Measurements from ENCODE around the gene CCDC92. TPM values are rescaled to one million over a fixed set of nuclear protein-coding genes. Genes with fewer than 3 reads are reported as not detected.
A peak's percentile ranks its signal among the peaks of the same experiment; 100 is the strongest.

CCDC92 gene
- total RNA-seq, 1 experiment from 2014 or later = 0.63 TPM

DNA sequence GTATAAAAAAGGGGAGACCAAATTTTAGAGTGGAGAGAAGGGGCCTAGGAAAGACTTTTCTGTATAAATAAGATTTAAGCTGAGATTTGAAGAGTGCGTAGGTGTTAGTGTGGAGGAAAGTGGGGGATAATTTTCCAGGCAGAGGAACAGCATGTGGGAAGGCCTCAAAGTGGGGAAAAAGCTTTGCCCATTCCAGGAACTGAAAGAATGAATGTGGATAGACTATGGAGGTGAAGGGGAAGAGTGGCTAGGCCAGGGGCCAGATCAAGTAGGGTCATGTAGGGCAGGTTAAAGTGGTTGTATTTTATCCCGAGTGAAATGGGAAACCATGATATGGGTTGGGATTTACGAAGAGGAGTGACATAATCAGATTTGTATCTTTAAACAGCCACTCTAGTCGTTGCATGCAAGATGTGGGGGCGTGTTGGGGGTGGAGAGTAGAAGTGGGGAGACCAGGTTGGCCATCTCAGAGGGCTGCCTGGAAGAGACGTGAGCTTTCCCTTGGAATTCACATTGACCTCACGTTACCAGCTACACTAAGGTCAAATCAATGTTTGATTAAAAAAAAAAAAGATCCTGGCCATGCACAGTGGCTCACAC lies 3.7 kb upstream of the CCDC92 start:
- no peak for DNase-seq (ENCODE audit: low read depth)

DNA sequence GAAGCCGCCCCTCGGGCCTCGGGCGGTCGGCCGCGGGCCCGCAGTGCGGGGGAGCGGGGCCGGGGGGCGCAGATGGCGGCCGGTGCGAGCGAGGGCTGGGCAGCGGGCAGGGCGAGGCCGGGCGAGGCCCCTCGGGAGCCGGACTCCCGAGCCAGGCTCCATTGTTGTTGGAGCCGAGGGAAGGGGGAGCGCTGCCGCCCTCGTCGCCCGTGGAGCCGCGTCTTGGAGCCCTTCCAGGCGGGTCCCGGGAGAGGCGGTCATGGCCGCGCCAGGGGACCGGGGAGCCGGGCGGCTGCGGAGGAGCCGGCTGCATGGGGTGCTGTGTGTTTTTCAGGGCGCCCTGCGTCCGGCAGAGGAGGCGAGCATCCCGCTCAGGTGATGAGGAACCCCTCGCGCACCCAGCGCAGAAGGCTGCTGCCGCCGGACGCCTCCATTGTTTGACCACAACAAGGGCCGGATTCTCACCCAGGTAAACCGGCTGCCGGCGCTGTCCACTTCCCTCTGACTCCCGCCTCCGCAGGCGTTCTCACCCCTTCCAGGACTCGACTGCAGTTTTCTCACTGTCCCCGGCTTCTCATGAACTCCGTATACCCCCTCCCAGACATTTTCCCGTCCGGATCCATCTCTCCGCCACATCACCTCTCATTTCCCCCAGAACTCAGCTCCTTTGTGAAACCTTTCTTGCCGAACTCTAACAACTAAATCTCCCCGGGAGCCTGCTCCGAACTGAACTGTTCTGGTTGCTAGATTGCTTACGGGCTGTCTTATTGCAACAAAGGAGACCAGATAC lies 1.1 kb upstream of the CCDC92 start:
- DNase-seq (ENCODE audit: low read depth) = peak; percentile 18

DNA sequence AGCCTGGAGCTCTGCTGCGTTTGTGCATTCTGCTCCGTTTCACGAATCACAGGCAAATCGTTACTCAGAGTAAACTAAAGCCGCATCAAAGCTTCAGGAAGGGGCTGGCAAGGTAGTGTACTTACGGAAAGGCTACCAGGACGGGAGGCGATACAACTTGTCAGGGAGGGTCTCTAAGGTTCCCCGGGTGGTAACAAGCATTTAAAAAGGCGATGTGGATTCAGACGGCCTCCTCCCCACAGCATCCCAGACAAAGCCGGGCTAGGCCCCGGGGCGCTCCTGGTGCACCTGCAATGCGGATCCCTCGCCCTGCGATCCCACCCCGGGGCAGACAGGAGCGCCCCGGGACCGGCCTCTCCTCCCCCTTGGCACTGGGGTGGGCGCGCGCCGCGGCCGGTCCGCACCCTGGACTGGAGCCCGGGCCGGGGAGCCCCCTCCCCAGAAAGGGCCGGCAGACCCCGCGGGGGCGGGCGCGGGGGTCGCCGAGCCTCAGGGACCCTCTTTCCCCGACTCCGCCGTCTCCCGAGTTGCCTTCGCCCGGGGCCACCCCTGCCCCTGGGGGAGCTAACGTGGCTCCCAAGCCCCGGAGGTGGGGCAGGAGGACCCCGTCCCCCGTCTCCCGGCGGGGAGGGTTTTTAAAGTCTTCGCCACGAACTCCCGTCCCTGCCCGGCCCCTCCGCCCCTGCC lies 718 bp downstream of the CCDC92 start:
- peak; percentile 34 for DNase-seq (ENCODE audit: low read depth)

DNA sequence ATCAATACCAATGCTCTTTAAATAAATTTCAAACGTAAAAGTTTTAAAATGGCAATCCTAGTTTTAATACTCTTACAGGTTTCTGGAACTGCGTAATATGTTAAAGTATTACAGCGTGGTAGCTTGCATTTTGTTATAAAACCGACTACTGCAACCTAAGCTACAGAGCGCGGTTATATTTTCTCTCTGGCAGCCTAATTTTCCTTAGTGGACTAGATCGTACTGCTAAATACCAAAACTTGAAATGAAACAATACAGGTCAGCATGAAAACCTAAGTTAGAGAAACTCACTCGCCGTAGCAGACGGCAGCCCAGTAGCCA lies 1.2 kb downstream of the CCDC92 start:
- no peak for DNase-seq (ENCODE audit: low read depth)

DNA sequence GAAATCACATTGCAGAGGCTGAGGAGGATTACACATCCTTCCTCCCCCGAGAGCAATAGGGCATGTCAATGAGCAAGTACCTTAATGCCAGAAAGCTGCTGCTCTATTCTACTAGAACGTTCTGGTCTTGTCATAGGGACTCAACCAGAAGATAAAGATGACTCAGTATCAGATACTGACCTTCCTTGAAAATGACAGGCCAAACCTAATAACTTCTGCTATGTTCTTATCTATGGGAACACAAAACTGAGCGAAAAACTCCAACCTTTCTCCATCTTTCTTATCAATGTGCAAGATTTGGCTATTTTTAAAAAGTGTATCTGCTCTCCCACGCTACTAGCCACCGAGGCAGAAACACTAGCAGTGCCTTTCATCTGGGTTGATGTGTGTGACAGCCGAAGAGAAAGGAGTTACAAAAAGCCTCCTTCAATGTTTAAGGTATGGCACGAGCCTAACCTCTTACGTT lies 5.5 kb downstream of the CCDC92 start:
- no peak for DNase-seq (ENCODE audit: low read depth)

DNA sequence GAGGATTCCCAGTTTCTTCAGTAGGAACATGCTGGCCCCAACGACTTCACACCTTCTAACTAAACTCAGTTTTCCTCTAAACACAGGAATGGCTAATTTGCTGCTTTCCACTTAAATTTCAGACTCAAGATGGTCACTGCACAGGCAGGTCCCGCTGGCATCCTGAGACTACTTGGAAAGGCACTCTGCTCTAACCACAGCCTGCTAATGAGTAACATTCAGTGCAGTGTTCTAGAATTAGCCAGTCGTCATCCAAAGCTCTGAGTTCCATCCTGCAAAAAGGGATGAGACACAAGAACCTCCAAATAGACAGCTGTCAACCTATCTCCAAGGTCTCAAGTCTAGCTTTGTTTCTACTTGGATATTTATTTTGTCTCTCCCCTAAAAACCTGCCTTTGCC lies 6.0 kb downstream of the CCDC92 start:
- DNase-seq (ENCODE audit: low read depth) = peak; percentile 31

DNA sequence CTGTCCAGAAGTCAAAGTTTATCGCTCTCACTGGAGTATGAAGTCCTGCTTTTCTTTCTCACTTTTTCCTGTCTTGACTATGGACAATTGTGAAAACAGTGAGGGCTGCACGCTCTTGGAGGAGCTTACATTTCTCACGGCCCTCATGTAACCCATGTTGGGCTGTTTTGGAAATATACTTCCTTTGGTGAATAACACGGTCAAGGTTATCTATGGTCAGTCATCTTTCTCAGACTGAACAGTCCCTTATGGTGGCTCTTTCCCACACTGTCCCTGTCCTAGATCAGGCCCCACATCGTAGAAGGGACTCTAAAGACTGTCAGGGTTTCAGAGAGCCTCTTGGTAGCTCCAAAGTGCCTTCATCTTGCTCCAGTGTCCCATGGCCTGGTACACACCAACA lies 7.2 kb downstream of the CCDC92 start:
- no peak for DNase-seq (ENCODE audit: low read depth)

DNA sequence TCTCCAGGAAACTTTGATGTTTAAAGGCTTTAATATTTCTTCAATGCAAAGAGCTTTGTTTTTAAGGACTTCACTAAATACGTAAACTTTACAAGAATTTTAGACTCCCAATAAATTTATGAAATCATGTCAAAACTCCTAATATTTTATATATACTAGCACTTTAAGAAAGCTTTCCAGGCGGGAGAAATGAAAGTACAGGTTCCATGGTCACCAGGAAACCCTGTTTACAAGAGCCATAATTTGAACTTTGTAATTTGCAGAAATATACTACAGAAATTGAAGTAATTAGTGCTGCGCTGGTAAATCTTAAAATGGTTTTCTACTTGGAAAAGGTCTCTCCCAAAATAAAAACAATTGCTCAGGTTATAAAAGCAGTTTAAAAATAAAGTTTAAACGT lies 8.8 kb downstream of the CCDC92 start:
- no peak for DNase-seq (ENCODE audit: low read depth)

DNA sequence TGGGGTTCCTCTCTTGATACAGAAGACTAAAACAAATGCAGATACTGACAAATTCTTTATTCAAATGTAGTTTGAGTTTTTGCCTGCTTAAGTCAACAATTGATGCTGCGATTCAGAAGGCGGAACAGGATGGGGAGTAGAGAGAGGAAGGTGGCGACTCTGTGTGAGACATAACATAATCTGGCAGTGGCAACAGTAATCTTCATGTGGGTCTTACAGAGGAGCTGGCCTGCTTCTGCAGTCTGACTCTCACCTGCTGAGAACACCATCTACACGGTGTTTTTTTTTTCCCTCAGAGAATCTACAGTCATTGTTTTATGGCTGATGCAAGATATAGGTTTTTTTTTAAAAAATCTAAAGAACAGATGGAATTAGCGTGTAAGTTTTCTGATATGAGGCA lies 10.1 kb downstream of the CCDC92 start:
- DNase-seq (ENCODE audit: low read depth) = no peak

DNA sequence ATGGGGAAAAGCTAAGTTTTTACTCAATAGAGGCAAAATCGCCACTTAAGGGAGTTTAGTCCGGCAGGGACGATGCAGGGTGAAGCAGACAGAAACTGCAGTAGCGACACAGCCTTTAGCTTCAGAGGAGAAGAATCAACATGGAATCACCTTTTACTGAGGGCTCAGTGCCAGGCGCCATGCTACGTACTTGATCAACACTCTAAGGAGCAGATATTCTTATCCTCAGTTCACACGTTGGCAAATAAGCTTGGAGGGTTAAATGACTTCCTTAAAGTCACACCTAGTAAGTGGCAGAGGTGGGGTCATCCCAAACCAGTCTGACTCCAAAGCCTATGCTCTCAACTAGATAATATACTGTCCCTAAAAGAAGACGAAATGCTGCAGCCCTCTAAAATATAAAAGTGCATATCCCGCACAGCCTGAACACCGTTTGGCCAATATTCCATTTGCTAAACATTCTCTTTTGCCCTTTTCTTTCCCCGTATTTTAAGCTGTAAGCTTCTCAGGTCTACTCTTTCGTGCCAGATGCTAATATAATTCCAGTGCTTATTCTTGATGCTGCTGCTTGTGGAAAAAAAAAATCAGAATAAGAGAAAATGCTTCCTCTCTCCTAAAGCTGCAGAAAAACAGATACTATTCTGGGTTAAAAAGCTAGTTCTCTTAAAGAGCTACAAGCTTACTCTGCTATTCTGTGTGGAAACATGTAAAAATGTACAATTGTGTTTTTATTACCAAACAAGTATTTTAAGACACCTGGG lies 10.9 kb downstream of the CCDC92 start:
- DNase-seq (ENCODE audit: low read depth) = no peak

DNA sequence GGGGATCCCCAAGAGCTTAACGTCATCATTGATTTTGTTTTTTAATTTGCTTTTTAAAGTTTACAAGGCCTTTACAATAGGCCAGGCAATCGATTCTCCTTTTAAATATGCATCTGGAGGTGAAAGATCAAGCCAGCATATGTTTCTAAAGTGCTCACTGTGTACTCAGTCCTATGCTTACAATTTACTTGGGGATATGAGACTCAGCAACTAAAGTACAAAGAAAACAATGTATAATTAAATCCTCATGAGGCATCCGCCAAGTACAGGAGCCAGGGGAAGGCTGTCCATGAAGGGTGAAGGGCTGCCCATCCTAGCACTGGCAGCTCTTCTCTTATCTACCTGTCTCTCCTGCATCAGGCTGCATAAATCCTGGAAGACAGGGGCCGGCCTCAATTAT lies 11.8 kb downstream of the CCDC92 start:
- no peak for DNase-seq (ENCODE audit: low read depth)

DNA sequence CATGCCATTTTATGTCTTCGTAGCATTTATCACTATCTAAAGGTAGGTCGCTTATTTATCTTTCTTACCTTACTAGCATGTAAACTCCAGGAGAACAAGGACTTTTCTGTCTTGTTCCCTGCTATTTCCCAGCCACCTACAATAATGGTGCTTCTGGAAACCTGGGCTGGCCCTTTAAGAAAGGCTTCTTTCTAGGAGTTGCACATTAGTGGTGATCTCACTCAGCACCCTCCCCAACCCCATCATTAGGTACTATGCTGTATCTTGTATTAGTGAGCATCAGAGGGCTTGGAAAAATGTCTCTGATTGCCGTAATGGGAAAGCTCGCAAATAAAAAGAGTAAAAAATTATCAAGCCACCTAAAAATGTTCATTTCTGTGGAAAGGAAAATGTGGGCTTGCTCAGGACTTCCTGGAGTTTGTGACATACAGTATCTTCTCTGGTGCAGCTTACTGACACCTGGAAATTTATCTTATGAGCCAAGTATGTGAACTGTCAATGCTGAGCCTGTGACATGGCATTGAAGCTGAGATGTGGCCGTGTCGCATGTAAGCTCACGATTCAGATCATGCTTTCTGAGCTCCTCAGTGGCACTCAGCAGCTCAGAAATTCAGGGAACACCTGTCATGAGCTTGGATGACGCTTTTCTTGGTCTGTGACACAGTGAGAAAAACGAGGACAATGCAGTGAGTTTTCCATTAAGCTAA lies 12.4 kb downstream of the CCDC92 start:
- DNase-seq (ENCODE audit: low read depth) = no peak

DNA sequence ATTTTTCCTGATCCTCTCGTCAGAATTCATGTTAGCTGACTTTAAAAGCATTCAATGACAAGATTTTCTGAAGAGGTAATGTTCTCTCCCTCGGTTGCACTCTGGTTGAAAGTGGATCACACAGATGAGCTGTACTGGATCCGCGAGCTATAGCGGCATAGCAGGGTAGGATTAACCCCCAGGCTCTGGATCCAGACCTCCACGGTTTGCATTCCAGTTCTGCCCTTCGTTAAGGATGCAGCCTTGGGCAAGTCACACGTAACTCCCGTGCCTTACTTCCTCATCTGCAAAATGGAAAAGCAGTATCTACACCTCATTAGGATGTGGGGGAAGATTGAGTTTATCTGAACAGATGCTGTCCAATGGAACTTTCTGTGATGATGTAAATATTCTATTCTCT lies 13.8 kb downstream of the CCDC92 start:
- DNase-seq (ENCODE audit: low read depth) = no peak

DNA sequence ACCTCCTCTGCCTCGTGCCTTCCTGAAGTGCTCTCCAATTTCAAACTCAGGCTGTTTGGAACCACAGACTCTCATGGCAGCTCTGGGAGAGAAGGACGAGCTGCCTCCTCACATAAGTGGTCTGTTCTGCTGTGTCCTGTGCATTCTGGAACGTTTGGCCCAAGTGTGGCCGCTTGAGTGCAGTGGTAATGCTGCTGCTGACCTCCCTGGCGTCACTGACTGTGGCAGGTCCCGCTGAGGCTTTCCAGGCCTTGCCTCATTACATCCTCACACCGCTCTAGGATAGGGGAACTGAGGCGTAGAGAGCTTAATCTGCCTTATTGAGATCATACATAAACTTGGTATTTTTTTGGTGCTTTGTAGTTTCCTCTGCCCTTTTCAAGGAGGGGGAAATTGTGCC lies 14.2 kb downstream of the CCDC92 start:
- no peak for DNase-seq (ENCODE audit: low read depth)

DNA sequence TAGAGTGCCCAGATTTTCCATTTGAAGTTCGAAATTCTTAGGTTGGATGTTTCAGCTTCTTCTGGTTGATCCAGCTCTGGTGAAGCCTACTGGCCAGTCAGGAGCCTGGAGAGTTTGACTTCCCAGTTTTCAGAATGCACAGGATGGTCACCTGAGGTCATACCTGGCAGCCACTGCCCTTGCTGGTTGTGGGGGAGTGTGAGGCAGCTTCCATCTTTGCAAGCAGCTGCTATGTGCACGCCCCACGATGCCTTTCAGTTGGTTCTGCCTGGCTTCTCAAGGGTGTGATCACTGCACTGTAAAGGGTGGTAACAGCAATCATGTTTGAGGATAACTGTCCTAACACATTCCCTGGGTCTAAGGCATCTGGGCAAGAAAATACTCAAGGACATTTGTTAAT lies 15.4 kb downstream of the CCDC92 start:
- no peak for DNase-seq (ENCODE audit: low read depth)

DNA sequence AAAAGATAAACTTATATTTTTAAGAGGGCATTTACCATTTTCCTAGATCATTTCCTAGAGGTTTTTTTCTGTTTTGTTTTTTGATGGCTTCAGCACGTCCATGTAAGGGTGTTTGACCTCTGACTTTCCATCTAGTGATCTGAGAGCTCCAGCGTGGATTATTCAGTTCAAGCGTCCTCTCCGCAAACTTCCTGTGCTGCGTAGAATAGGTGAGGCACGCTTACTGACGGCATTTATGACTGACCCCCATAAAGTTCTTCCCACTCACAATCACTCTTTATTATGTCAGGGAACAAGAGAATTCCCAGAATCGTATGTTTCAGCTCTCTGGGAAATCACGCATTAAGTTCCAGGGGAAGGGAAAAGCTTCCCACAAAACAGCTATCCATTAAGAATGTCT lies 16.4 kb downstream of the CCDC92 start:
- DNase-seq (ENCODE audit: low read depth) = no peak

DNA sequence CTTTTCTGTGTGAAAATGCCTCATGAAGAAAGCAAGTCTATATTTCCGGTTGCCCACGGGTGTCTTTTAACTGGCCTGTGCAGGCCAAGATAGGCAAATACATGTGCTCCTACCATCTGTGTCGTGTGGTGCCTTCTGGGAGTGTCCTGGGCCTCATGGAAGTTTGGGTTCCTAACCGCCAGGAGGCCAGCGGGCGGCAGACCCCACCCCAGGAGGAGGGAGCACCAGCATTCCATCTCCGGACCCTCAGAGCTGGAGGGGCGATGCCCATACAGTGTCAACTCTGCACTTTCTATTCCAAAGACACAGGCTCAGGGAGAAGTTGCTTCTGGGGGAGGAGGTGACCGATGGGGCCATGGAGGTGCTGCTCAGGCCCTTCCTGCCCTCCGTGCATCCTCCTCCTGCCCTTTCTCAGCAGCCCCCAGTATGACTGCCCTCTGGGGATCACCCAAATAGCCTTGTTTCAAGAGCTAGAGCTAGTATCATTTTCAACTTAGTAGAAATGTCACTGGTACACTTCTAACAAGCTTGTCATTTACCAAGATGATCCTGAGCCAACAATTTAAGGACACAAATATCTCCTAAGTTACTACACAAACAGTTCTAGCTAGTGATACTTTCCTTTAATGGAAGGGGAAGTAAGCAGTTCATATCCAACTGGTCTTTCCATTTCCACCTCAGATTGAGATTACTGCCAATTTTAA lies 17.8 kb downstream of the CCDC92 start:
- no peak for DNase-seq (ENCODE audit: low read depth)

DNA sequence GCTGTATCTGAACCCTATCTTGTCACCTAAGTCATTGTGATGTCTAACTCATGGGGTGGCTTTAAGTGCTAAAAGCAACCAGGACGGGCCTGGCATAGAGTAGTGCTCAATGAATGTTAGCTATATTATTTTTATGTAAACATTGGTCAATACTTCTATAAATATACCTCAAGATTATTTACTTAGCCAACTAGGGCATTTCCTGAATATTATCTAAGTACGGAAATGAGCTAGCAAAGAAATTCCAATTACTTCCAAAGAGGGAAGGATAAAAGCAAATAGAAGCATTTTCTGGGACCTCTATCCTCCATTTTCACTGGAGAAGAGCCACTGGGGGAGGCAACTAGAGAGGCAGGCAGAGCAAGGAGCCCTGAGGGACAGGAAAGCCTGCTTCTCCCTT lies 20.6 kb downstream of the CCDC92 start:
- DNase-seq (ENCODE audit: low read depth) = no peak

DNA sequence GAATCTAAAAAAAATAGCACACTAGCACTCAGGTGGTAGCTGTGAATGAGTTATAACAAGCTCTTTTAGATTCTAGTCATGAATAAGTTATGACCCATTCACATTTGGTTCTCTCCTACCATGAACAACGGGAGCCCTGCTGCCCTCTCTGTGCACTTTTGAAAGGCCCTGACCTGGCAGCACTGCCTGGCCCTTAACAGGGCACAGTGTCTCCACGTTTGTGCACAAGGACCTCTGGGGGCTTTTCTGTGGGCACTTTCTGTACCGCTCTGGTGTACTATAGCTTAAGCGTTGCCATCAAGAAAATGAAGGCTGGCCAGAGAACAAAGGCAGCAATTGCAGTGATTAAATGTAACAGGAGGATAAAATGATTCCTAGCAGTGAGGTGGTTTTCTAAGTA lies 21.2 kb downstream of the CCDC92 start:
- DNase-seq (ENCODE audit: low read depth) = no peak

DNA sequence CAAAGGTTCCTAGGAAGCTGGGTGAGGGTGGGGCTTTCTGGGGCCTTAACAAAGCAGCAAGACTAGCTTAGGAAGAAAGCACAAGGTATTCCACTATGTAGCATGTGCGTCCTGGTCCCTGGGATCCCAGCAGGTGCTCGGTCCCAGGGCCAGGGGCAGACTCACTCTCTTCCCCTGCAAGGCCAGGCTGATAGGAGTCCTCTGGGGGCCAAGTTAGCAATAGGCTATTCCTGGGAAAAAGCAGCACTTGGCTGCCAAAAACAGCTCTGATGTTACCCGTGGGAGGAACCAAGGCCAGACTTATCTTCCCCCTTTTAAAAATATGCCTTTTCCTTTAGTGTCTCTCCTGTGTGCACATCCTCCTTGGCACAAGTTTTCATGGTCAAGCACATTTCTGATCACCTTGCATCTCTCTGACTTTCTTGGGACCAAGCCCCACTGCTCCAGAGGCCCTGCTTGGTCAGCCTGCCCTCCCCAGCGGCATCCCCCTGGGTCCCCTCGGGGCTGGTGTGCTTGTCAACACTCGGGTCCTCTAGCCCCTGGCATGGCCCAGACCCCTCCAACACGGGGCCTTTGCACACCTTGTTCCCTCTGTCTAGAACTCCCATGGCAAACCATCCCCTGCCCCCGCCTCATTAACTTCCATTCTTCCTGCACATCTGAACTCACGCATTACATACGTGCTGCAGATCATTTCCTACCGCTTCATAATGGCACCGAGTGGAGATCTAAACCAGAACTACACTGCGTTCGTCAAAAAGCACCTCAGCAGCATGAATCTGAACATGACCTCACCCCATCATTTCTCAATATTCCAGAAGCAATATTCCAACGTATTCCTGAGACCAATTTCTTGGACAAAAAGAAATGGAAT lies 21.9 kb downstream of the CCDC92 start:
- DNase-seq (ENCODE audit: low read depth) = no peak
